ENCODE results near the gene SERPINA3.

DNA sequence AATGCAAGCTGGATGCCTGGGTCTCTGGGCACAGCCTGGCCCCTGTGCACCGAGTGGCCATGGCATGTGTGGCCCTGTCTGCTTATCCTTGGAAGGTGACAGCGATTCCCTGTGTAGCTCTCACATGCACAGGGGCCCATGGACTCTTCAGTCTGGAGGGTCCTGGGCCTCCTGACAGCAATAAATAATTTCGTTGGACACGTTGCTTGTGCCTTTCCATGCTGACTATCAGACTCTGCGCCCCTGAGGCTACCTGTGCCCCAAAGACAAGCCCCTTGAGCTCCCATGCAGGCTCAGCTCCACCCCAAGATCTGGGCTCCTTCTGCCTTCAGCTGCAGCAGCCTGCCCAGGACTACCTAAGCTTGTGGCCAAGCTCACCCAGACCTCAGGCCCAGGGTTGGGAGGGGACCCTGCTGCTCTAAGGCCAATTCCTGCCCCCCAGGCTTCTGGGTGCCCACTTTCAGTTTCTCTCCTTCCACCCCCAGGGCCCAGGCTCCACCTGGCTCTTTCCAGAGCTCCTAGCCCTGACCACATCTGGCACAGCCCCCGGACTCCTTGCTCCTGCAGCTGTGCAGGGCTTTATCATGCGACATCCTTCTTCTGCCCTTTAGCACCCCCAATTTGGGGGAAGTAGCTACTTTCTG lies 11.8 kb downstream of the SERPINA3 start:
- TF ChIP-seq, protein P1, sequence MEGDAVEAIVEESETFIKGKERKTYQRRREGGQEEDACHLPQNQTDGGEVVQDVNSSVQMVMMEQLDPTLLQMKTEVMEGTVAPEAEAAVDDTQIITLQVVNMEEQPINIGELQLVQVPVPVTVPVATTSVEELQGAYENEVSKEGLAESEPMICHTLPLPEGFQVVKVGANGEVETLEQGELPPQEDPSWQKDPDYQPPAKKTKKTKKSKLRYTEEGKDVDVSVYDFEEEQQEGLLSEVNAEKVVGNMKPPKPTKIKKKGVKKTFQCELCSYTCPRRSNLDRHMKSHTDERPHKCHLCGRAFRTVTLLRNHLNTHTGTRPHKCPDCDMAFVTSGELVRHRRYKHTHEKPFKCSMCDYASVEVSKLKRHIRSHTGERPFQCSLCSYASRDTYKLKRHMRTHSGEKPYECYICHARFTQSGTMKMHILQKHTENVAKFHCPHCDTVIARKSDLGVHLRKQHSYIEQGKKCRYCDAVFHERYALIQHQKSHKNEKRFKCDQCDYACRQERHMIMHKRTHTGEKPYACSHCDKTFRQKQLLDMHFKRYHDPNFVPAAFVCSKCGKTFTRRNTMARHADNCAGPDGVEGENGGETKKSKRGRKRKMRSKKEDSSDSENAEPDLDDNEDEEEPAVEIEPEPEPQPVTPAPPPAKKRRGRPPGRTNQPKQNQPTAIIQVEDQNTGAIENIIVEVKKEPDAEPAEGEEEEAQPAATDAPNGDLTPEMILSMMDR (optimal IDR thresholded peaks at IDR 0.05 in 1 of 3, IDR thresholded peaks at IDR 0.05 in 1 of 3, conservative IDR thresholded peaks at IDR 0.05 in 1 of 3; ENCODE audit: extremely low read depth in 1 of 3, insufficient read depth in 2 of 3, low read length in 3 of 3): no peak
- no peak for TF ChIP-seq EZH2 (IDR thresholded peaks at IDR 0.05; ENCODE audit: low read length)
